ENCODE measurements around the gene TNFRSF8.

Gene TNFRSF8

DNA sequence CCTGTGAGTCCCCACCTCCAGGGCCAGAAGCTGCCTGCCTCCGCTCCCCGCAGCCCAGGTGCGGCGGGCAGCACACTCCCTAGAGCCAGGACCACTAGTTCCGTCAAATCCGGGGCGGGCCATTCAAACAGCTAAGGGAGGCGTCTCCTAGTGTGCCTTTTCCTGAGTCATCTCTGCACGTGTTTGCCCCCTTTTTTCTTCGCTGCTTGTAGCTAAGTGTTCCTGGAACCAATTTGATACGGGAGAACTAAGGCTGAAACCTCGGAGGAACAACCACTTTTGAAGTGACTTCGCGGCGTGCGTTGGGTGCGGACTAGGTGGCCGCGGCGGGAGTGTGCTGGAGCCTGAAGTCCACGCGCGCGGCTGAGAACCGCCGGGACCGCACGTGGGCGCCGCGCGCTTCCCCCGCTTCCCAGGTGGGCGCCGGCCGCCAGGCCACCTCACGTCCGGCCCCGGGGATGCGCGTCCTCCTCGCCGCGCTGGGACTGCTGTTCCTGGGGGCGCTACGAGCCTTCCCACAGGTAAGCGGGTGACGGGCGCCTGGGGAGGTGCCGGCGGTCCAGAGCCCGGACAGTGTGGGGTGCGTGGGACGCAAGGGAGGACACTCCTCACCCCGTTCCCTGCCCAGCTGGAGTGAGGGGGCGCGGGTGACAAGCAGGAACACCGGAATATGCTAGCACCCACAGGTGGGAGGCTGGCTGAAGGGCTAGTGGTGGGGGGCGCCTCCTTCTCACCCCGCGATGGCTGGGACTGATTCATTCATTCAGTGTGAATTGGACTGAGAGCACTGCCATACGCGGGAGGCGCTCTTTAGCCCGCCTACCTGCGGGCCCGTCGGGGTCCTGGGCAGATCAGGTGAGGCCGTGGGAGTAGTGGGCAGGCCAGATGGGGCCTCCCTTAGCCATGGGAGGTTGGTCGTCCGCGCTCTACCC is at the start of gene TNFRSF8:
TNFRSF8 (plus strand) TSS at position 163 of the 932 bp plus-strand sequence; CDS start at position 459, 296 bp downstream.
- Mint-ChIP-seq H3K27ac (peak within 1 kb of the TSS; percentile 80), H3K4me3 (peak within 1 kb of the TSS; percentile 84), H3K9me3 (no peaks in the 10 kb centered on the region), H3K4me1 (ENCODE audit: low read depth) (peaks cover 58% of the 10 kb centered on the region), H3K27me3 (ENCODE audit: low read depth) (peaks cover 5% of the 10 kb centered on the region), H3K36me3 (ENCODE audit: low read depth) (peaks cover 10% of the 10 kb centered on the region)
- peak; percentile 62 for DNase-seq (ENCODE audit: low spot score)

DNA sequence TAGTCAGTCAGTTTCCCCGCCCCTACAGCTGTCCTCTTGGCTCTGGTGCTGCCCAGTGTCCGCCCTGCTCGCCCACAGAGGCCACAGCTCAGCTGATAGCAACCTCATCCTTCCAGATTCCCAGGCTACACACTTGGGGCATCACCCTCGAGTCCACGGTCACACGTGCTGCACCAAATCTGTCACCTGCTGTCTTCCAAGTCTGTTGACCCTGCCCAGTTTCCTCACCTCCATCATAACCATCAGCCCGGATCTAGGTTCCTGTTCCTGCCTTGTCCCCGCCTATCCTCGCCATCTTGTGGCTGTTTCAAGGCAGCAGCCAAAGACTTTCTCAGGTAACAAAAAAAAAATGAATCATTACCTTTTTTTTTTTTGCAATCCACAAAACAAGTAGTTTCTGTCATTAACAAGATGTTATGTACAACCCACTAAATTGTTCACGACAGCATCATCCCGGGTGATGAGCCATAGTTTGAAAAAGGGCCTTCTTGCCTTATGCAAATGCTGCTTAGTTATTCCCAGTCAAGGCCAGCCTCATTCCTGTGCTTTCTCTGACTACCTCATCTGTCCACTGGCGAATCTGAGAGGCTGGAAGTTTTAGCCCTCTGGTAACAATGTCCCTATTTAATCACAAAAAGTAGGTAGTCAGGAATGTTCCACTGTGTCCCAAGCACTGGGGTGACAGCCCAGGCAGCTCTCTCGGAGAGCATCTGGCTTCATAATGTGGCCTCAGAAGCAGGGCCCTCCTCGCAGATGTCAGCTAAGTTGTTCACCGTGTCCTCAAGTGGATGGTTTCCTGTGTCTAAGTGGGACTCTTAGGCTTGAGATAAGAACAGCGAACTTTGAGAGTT is 48.7 kb upstream of the TNFRSF8 start:
- H3K27me3 Mint-ChIP-seq (ENCODE audit: low read depth), result no peaks in the 10 kb centered on the region
- peak; percentile 8 for DNase-seq (ENCODE audit: low spot score)
- peak overlapping the region; percentile 86 for H3K27ac Mint-ChIP-seq
- peak overlapping the region; percentile 62 for H3K4me3 Mint-ChIP-seq
- H3K36me3 Mint-ChIP-seq (ENCODE audit: low read depth), result peaks cover 40% of the 10 kb centered on the region
- H3K9me3 Mint-ChIP-seq, result no peaks in the 10 kb centered on the region
- peaks cover 39% of the 10 kb centered on the region for H3K4me1 Mint-ChIP-seq (ENCODE audit: low read depth)

DNA sequence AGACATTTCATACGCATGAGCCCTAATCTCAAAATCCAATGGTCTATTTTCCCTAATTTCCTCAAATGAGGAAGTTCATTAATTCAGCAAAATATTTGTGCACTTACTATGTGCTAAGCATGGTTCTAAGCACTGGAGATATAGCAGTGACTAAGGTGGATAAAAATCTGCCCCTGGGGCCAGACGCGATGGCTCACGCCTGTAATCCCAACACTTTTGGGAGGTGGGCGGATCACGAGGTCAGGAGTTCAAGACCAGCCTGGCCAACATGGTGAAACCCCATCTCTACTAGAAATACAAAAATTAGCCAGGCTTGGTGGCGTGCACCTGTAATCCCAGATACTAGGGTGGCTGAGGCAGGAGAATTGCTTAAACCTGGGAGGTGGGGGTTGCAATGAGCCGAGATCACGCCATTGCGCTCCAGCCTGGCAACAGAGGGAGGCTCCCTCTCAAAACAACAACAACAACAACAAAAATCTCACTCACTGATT is 48.1 kb upstream of the TNFRSF8 start:
- DNase-seq (ENCODE audit: low spot score), result no peak
- H3K9me3 Mint-ChIP-seq, result no peaks in the 10 kb centered on the region
- H3K36me3 Mint-ChIP-seq (ENCODE audit: low read depth), result peaks cover 37% of the 10 kb centered on the region
- H3K4me3 Mint-ChIP-seq, result no peak overlapping the region
- H3K4me1 Mint-ChIP-seq (ENCODE audit: low read depth), result peaks cover 41% of the 10 kb centered on the region
- peak overlapping the region; percentile 86 for H3K27ac Mint-ChIP-seq
- H3K27me3 Mint-ChIP-seq (ENCODE audit: low read depth), result no peaks in the 10 kb centered on the region

GRCh38 chr1:12015499-12015898 is 47.6 kb upstream of the TNFRSF8 start:
- Mint-ChIP-seq H3K4me3 (no peak overlapping the region), H3K27me3 (ENCODE audit: low read depth) (no peaks in the 10 kb centered on the region), H3K4me1 (ENCODE audit: low read depth) (peaks cover 40% of the 10 kb centered on the region), H3K36me3 (ENCODE audit: low read depth) (peaks cover 35% of the 10 kb centered on the region), H3K27ac (no peak overlapping the region), H3K9me3 (no peaks in the 10 kb centered on the region)
- no peak for DNase-seq (ENCODE audit: low spot score)

DNA sequence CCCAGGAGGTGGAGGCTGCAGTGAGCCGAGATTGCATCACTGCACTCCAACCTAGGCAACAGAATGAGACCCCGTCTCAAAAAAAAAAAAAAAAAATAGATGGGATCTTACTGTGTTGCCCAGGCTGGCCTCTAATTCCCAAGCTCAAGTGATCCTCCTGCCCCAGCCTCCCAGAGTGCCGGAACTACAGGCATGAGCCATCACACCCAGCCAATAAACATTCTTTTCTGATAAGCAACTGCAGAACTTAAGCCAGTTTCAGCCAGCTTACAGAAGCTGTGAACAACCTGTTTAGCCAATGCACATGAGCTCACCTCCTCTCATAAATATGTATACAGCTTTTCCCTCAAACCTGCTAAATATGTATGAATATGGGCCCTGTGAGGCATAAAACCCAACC is 46.9 kb upstream of the TNFRSF8 start:
- Mint-ChIP-seq H3K27ac (peak overlapping the region; percentile 62), H3K4me1 (ENCODE audit: low read depth) (peaks cover 39% of the 10 kb centered on the region), H3K9me3 (no peaks in the 10 kb centered on the region), H3K27me3 (ENCODE audit: low read depth) (no peaks in the 10 kb centered on the region), H3K4me3 (no peak overlapping the region), H3K36me3 (ENCODE audit: low read depth) (peaks cover 31% of the 10 kb centered on the region)
- DNase-seq (ENCODE audit: low spot score), result no peak

DNA sequence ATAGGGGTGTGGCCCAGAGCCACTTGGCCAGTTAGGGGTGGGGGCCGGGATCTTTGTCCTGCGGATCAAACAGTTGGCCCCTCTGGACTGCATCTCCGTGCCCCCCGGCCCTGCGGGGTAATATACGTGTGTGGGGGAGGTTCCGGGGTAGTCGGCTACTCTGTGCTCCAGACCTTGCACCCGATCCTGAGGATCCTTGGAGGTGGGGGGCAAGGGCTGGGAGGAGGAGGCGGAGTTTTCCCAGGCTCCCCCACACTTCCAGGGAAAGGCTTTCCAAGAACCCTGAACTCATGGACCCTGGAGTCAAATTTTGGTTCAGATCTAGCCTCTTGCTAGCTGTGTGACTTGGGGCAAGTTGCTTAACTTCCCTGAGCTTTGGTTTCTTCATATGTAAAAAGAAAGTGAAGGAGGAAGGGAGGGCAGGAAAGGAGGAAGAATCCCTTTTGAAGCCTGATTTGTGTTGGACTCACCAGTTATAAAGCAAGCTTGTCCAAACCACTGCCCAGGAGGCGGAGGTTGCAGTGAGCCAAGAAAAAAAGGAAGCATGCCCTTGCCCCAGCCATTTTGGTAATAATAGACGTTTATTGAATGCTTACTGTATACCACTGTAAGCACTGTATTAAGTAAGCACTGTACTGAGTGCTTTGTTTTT is 43.1 kb upstream of the TNFRSF8 start:
- peak overlapping the region; percentile 73 for H3K27ac Mint-ChIP-seq
- H3K27me3 Mint-ChIP-seq (ENCODE audit: low read depth), result no peaks in the 10 kb centered on the region
- H3K36me3 Mint-ChIP-seq (ENCODE audit: low read depth), result peaks cover 33% of the 10 kb centered on the region
- no peak for DNase-seq (ENCODE audit: low spot score)
- no peaks in the 10 kb centered on the region for H3K9me3 Mint-ChIP-seq
- H3K4me1 Mint-ChIP-seq (ENCODE audit: low read depth), result peaks cover 15% of the 10 kb centered on the region
- H3K4me3 Mint-ChIP-seq, result peak overlapping the region; percentile 90

DNA sequence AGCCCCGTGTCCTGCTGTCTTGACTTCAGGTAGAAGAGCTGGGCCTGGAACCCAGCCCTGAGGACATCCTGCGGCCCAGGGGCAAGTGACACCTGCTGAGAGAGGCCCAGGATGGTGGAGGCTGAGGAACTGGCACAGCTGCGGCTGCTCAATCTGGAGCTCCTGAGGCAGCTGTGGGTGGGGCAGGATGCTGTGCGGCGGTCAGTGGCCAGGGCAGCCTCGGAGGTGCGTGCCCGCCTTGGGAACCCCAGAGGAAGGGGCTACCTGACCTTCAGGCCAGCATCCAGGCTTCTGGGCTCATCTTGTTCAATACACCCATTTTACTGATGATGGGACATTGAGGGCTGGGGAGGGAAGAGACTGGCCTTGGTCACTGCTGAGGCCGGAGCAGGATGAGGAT is 41.5 kb upstream of the TNFRSF8 start:
- DNase-seq (ENCODE audit: low spot score), result no peak
- peaks cover 43% of the 10 kb centered on the region for H3K36me3 Mint-ChIP-seq (ENCODE audit: low read depth)
- peak overlapping the region; percentile 45 for H3K4me3 Mint-ChIP-seq
- no peaks in the 10 kb centered on the region for H3K27me3 Mint-ChIP-seq (ENCODE audit: low read depth)
- no peak overlapping the region for H3K27ac Mint-ChIP-seq
- H3K9me3 Mint-ChIP-seq, result no peaks in the 10 kb centered on the region
- peaks cover 13% of the 10 kb centered on the region for H3K4me1 Mint-ChIP-seq (ENCODE audit: low read depth)

DNA sequence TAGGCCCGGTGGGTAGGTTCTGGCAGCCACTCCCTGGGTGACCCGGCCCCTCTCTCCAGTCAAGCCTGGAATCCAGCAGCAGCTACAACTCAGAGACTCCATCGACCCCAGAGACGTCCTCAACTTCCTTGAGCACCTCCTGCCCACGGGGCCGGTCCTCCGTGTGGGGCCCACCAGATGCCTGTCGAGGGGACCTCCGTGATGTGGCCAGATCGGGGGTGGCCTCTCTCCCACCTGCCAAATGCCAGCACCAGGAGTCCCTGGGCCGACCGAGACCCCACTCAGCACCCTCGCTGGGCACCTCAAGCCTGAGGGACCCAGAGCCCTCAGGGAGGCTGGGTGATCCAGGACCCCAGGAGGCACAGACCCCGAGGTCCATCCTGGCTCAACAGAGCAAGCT is 41.1 kb upstream of the TNFRSF8 start:
- DNase-seq (ENCODE audit: low spot score), result no peak
- H3K4me3 Mint-ChIP-seq, result peak overlapping the region; percentile 45
- peaks cover 46% of the 10 kb centered on the region for H3K36me3 Mint-ChIP-seq (ENCODE audit: low read depth)
- no peak overlapping the region for H3K27ac Mint-ChIP-seq
- H3K9me3 Mint-ChIP-seq, result no peaks in the 10 kb centered on the region
- peaks cover 14% of the 10 kb centered on the region for H3K4me1 Mint-ChIP-seq (ENCODE audit: low read depth)
- no peaks in the 10 kb centered on the region for H3K27me3 Mint-ChIP-seq (ENCODE audit: low read depth)

DNA sequence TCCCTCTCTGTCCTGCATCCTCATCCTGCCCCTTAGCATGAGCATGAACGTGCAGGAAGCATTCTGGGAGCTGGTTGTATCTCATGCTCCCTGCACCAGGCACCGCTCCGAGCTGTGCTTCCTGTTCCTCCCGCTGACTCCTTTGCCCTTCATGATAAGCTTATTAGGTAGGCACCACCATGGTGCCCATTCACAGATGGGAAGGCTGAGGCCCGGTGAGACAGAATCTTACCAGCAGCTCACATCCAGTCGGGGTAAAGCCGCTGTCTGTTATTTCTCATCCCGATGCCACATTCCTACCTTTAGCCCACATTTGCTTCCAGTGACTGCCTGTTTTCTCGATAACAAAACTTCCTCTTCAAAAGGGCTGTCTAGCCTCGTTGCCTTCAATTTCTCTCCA is 36.5 kb upstream of the TNFRSF8 start:
- peaks cover 7% of the 10 kb centered on the region for H3K4me1 Mint-ChIP-seq (ENCODE audit: low read depth)
- no peak for DNase-seq (ENCODE audit: low spot score)
- no peaks in the 10 kb centered on the region for H3K27me3 Mint-ChIP-seq (ENCODE audit: low read depth)
- H3K36me3 Mint-ChIP-seq (ENCODE audit: low read depth), result peaks cover 54% of the 10 kb centered on the region
- H3K4me3 Mint-ChIP-seq, result no peak overlapping the region
- H3K27ac Mint-ChIP-seq, result peak overlapping the region; percentile 7
- H3K9me3 Mint-ChIP-seq, result no peaks in the 10 kb centered on the region

GRCh38 chr1:12028248-12028647 is 34.9 kb upstream of the TNFRSF8 start:
- Mint-ChIP-seq H3K4me1 (ENCODE audit: low read depth) (peaks cover 7% of the 10 kb centered on the region), H3K27ac (peak overlapping the region; percentile 62), H3K9me3 (no peaks in the 10 kb centered on the region), H3K4me3 (no peak overlapping the region), H3K27me3 (ENCODE audit: low read depth) (no peaks in the 10 kb centered on the region), H3K36me3 (ENCODE audit: low read depth) (peaks cover 50% of the 10 kb centered on the region)
- DNase-seq (ENCODE audit: low spot score), result no peak

GRCh38 chr1:12028957-12029511 is 34.1 kb upstream of the TNFRSF8 start:
- H3K27ac Mint-ChIP-seq, result no peak overlapping the region

GRCh38 chr1:12029720-12030339 is 33.3 kb upstream of the TNFRSF8 start:
- Mint-ChIP-seq H3K9me3 (no peaks in the 10 kb centered on the region), H3K4me3 (no peak overlapping the region), H3K27ac (no peak overlapping the region), H3K36me3 (ENCODE audit: low read depth) (peaks cover 40% of the 10 kb centered on the region), H3K4me1 (ENCODE audit: low read depth) (peaks cover 5% of the 10 kb centered on the region), H3K27me3 (ENCODE audit: low read depth) (no peaks in the 10 kb centered on the region)
- DNase-seq (ENCODE audit: low spot score), result no peak

More at GRCh38 chr1:12028957-12029511, 34.1 kb upstream of the TNFRSF8 start:
- peaks cover 7% of the 10 kb centered on the region for H3K4me1 Mint-ChIP-seq (ENCODE audit: low read depth)
- no peak overlapping the region for H3K4me3 Mint-ChIP-seq
- H3K9me3 Mint-ChIP-seq, result no peaks in the 10 kb centered on the region
- H3K36me3 Mint-ChIP-seq (ENCODE audit: low read depth), result peaks cover 47% of the 10 kb centered on the region
- no peaks in the 10 kb centered on the region for H3K27me3 Mint-ChIP-seq (ENCODE audit: low read depth)
- no peak for DNase-seq (ENCODE audit: low spot score)
